ENCODE measurements around the gene CFAP61.

The CFAP61 gene

GRCh38 chr20:20368418-20369249 is 316.3 kb downstream of the CFAP61 start:
- no peak for DNase-seq

GRCh38 chr20:20369250-20370093 is 317.1 kb downstream of the CFAP61 start:
- DNase-seq: no peak

DNA sequence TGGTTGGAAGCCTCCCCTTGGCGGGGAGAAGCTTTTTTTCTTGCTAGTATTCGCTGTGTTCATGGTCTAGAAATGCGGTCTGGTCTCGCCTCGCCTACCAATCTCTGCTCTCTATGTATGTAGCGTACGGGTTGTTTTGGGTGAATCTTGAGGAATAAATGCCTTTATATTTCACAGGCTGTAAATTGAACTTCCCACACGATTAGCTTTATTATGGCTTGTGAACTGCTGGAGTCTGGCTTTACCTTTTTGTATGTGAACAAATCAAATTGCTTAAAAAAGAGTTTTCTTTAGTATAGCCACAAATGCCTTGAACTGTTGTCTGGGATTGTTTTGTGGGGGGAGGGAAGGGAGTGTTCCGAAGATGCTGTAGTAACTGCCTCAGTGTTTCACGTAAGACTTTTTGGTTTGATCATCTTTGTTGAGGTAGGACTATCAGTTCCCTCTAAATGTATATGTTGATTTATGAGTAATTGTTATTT is 317.8 kb downstream of the CFAP61 start:
- no peak for DNase-seq

DNA sequence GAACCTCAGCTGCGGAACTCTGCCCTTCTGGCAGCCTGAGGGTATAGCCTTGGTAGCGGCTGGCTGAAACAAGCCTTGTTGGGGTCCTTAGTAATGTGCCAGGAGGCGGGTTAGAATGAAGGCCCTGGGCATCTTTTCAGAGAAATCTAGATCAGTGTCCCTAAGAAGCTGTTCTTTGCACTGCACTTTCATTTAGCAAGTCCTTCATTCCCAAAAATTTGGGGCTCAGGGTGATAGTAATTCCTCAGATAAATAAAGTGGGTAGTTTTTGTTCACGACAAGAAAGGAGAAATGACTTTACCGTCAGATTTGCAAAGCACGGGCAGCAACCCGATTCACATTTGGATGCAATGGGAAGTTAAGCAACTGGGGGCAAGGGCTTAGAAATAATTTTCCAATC is 318.8 kb downstream of the CFAP61 start:
- DNase-seq: no peak

DNA sequence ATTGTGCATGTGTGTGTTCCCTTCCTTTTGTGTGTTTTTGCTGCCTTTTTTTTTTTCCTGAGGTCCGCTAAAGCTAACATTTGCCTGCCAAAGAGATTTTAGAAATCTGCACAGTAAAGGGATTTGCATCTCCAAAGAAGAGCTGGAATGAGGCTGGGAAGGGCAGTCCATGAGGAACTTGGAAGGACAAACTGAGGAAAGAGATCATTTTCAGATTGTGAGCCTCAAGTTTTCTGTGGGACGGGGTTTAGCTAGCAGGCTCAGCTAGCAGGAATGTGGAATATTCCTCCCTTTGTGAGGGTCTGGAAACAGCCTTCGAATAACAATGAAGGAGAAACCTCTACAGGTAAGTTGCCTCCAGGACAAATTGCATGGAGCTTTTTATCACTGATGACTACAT is 319.3 kb downstream of the CFAP61 start:
- DNase-seq: no peak

GRCh38 chr20:20373091-20373571 is 320.8 kb downstream of the CFAP61 start:
- DNase-seq: no peak

DNA sequence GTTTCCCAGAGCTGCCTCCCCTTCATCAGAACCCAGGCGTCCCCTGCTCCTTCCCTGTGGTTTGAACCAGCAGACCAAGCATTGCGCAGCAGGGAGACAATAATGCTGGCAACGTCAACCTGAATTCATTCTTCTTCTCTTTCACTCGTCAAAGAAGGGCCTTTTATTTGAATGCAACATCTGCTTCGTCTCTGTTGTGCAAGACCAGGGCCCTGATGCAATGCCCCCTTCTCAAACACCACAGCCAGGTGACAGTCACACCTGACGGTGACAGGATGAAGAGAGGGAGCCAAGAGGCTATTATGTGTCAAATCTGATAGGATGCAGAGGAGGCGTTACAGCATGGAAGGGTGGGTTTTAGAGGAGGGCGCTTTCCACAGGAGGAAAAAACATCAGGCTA is 323.5 kb downstream of the CFAP61 start:
- DNase-seq: peak; percentile 69

DNA sequence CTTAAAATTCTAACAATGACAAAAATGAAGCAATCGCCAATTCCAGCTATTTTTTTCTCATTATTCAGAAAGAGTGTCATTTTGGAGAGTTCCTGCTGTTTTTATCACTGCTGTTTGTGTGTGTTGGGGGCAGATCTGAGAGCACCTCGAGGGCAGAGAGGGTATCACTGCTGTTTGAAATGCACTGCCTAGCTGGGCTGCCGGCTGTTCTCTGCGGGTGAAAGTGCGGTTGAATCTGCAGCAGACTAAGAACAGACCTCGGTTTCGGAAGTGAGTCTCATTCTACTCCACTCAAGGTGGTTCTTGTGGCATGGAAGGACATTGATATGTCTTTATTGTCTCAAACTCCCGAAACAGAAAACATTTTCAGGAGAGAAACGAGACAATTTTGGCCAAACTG is 333.9 kb downstream of the CFAP61 start:
- no peak for DNase-seq

GRCh38 chr20:20390393-20390792 is 338.1 kb downstream of the CFAP61 start:
- DNase-seq: no peak

DNA sequence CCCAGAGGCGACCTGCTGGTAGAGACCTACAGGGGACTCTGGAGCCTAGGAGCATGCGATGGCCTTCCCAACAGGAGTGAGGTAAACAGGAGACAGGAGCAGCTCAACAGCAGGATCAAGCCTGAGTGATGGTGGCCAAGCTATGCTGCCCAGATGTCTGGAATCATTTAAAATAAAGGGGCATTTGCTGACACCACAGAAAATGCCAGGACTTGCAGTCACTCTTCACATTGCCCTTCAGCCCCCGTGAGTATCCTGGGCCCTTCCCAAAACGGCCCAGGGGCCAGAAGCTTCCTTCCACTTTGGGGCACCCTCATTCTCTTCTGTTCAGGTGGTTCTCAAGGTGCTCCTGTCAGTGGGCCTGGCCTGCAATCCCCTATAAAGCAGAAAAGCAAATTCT is 338.8 kb downstream of the CFAP61 start:
- DNase-seq: no peak

DNA sequence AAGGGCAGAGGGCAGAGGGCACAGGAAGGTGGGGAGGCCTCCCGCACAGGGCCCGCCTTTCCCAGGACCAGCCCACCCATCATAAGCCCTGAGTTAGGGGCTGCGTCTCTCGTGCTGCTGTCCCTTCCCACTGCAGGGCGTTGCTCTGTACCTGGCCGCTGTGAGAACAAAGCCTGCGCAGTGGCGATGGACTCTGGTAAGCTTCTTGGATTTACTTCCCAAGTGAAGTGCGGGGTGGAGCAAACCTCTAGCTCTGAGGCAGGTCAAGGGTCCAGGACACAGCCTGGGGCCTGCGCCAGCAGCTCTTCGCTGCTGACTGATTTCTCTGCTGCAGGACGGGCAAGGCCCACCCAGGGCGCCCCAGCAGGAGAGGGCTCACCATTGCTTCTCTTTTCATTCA is 339.4 kb downstream of the CFAP61 start:
- no peak for DNase-seq

GRCh38 chr20:20393207-20394120 is 341.1 kb downstream of the CFAP61 start:
- DNase-seq: no peak

DNA sequence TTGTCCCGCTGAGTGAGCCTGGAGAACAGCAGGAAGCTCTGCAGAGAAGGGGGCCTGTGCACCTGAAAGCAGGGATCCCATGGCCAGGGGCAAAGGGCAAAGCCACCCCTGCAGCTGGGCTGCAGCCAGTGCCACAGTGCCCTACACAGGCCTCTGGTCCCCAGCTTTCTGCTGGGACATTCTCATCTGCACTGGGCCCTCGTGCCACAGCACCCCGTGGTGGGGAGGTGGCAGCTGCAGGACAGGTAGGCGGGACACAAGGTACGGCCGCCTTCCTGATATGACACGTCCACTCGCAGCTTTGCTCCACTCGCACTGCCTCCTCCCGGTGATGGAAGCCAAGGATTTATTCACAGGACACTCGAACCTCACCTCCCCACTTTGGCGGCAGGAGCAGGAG is 342.8 kb downstream of the CFAP61 start:
- DNase-seq: no peak

GRCh38 chr20:20395903-20396568 is 343.7 kb downstream of the CFAP61 start:
- no peak for DNase-seq

GRCh38 chr20:20396794-20397193 is 344.5 kb downstream of the CFAP61 start:
- DNase-seq: no peak

- DNase-seq: no peak
Measured at GRCh38 chr20:20398123-20398522, 345.8 kb downstream of the CFAP61 start.

GRCh38 chr20:20399531-20400500 is 347.5 kb downstream of the CFAP61 start:
- DNase-seq: no peak

- no peak for DNase-seq
Measured at GRCh38 chr20:20401991-20402390, 349.7 kb downstream of the CFAP61 start.

- no peak for DNase-seq
Measured at GRCh38 chr20:20404633-20405032, 352.3 kb downstream of the CFAP61 start.

GRCh38 chr20:20405623-20406022 is 353.3 kb downstream of the CFAP61 start:
- DNase-seq: peak; percentile 53

DNA sequence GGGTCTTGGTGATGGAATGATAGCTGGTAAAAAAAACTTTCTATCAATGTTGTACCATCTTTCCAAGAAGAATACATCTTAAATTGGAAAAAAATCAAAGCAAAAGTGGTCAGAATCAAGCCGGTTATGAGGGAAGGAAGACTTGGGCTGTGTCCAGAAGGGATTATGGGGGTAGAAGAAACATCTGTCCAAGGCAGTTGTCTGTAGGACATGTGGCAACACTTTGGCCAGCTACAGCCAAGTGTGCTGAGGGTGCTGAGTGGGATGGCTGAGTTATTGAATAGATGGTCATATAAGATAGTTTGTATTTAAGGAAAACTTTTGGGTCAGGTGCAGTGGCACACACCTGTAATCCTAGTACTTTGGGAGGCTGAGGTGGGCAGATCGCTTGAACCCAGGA is 354.0 kb downstream of the CFAP61 start:
- no peak for DNase-seq
